Muscle layer of duodenum (tissue), 2 donors: Measurements from ENCODE around the gene PTPRN2.
"Not testable (repeated sequence)": the region's sequence is repeated elsewhere in the genome, so short reads cannot be mapped to it uniquely, and the experiment has no call there.

Source experiments
- H3K27ac ChIP-seq: one replicate; pipeline ENCODE4 v1.7.0; 2013; ENCODE audit warnings: mild to moderate bottlenecking, low read length
- H3K27me3 ChIP-seq: one replicate; pipeline ENCODE4 v1.7.0; 2013; ENCODE audit warnings: low read depth, mild to moderate bottlenecking, control low read depth, low read length
- H3K36me3 ChIP-seq, 2 donors: one replicate each; pipeline ENCODE4 v1.7.0; 2013; ENCODE audit warnings: low read length in 2 of 2, control low read depth in 1 of 2, mild to moderate bottlenecking in 1 of 2; ENCODE audit not compliant: insufficient read depth in 2 of 2, control insufficient read depth in 1 of 2
- H3K4me1 ChIP-seq, 2 donors: one replicate each; pipeline ENCODE4 v1.7.0; 2013; ENCODE audit warnings: low read length in 2 of 2, mild to moderate bottlenecking in 2 of 2, control low read depth in 1 of 2, moderate library complexity in 1 of 2; ENCODE audit not compliant: insufficient read depth in 2 of 2, control insufficient read depth in 1 of 2
- H3K4me3 ChIP-seq, 2 donors: one replicate each; pipeline ENCODE4 v1.7.0; 2013; ENCODE audit warnings: low read length in 2 of 2, low read depth in 1 of 2, mild to moderate bottlenecking in 1 of 2
- H3K9me3 ChIP-seq, 2 donors: one replicate each; pipeline ENCODE4 v1.7.0; 2013; ENCODE audit warnings: low read length in 2 of 2, control low read depth in 1 of 2, mild to moderate bottlenecking in 1 of 2; ENCODE audit not compliant: control insufficient read depth in 1 of 2
- donor health status: healthy.

PTPRN2 gene

DNA sequence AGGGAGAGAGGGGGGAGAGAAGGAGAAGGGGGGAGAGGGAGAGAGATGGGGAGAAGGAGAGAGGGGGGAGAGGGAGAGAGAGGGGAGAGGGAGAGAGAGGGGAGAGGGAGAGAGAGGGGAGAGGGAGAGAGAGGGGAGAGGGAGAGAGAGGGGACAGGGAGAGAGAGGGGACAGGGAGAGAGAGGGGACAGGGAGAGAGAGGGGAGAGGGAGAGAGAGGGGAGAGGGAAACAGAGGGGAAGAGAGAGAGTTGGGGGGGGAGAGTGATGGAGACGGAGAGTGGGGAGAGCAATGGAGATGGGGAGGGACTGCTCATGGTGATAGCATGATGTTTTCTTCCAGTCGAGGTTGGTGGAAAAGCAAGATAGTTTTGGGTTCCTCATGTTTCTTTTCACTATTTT lies 1078.4 kb downstream of the PTPRN2 start:
- no peaks in the 10 kb centered on the region for H3K36me3 ChIP-seq
- peaks cover 0 to 5% of the 10 kb centered on the region in 2 donors for H3K9me3 ChIP-seq
- peaks cover 7% of the 10 kb centered on the region for H3K27me3 ChIP-seq
- H3K4me3 ChIP-seq, result no peak overlapping the region
- H3K27ac ChIP-seq, result no peak overlapping the region
- H3K4me1 ChIP-seq, result no peaks in the 10 kb centered on the region

DNA sequence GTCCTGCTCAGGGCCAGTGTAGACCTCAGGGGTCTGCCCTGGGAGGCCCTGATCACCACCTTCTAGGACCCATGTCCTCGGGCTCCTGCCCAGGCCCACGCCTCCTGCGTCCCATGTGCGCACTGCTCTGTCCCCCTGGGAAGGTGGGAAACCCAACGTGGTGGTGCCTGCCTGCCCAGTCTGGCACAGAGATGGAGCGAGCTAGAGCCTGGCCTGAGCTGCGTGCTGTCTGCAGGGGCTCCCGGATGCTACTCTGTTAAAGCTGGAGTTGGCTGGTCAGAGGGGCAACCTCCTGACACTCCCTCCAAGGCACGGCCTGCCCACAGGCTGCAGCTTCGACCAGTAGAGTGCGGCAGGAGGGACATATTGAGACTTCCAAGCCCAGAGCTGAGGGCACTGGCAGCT lies 1079.1 kb downstream of the PTPRN2 start:
- H3K4me1 ChIP-seq, result no peaks in the 10 kb centered on the region
- peaks cover 7% of the 10 kb centered on the region for H3K27me3 ChIP-seq
- no peak overlapping the region for H3K27ac ChIP-seq
- H3K36me3 ChIP-seq, result no peaks in the 10 kb centered on the region
- H3K9me3 ChIP-seq, result peaks cover 0 to 5% of the 10 kb centered on the region in 2 donors
- no peak overlapping the region for H3K4me3 ChIP-seq

DNA sequence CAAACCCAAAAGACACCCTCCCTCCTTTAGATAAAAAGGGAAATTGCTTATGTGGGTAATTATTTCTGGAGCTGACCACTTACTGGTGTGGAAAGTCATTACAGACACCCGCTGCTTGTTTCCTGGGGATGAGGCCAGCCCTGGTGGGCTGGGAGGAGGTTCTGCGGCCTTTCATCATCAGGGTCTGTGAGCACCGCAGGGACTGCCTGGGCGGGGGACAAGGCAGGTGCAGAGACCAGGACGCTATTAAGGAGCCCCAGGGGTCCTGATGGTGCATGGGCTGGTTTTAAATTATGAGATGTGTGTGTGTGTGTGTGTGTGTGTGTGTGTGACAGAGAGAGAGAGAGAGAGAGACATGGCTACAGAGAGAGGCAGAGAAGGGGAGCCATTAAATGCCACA lies 1079.6 kb downstream of the PTPRN2 start:
- Histone ChIP-seq H3K9me3 (peaks cover 0 to 5% of the 10 kb centered on the region in 2 donors), H3K27me3 (peaks cover 7% of the 10 kb centered on the region), H3K27ac (no peak overlapping the region)

DNA sequence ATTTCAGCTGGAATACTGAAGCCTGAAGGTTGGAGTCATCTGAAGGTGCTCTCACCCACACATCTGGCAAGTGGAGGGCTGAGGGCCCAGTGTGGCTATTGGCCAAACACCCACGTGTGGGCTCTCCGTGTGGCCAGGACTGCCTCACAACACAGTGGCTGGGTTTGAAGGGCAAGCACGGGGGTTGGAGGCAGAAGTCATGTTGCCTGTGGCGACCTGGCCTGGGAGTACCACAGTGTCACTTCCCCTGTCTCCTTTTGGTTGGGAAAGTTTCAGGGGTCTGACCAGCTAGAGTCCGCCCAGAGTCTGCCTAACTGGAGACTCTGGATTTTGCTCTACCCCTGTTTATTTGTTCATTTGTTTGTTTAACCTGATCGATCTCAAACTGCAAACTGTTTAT lies 1081.4 kb downstream of the PTPRN2 start:
- Histone ChIP-seq H3K27me3 (peaks cover 7% of the 10 kb centered on the region), H3K4me3 (no peak overlapping the region), H3K4me1 (no peaks in the 10 kb centered on the region), H3K36me3 (no peaks in the 10 kb centered on the region), H3K27ac (no peak overlapping the region), H3K9me3 (peaks cover 0 to 9% of the 10 kb centered on the region in 2 donors)

More for the DNA sequence above, 1079.6 kb downstream of the PTPRN2 start:
- no peaks in the 10 kb centered on the region for H3K4me1 ChIP-seq
- H3K4me3 ChIP-seq, result no peak overlapping the region
- H3K36me3 ChIP-seq, result no peaks in the 10 kb centered on the region

DNA sequence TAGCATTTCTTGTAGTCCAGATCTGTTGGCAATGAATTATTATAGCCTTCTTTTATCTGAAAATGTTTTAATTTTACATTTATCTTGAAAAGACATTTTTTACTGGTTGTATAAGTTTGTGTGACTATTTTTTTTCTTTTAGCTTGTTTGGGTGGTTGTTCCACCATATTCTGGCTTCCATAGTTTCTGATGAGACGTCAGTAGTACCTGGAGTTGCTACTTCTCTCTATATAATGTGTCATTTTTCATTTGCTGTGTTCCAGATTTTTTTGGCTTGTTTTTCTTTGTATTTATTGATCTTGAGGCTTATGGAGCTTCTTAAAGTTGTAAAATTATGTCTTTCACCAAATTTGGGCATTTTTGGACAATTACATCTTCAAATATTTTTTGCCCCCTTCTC lies 1082.0 kb downstream of the PTPRN2 start:
- H3K27ac ChIP-seq, result no peak overlapping the region
- no peaks in the 10 kb centered on the region for H3K4me1 ChIP-seq
- no peaks in the 10 kb centered on the region for H3K36me3 ChIP-seq
- H3K27me3 ChIP-seq, result peaks cover 7% of the 10 kb centered on the region
- H3K4me3 ChIP-seq, result no peak overlapping the region
- H3K9me3 ChIP-seq, result peaks cover 0 to 9% of the 10 kb centered on the region in 2 donors

DNA sequence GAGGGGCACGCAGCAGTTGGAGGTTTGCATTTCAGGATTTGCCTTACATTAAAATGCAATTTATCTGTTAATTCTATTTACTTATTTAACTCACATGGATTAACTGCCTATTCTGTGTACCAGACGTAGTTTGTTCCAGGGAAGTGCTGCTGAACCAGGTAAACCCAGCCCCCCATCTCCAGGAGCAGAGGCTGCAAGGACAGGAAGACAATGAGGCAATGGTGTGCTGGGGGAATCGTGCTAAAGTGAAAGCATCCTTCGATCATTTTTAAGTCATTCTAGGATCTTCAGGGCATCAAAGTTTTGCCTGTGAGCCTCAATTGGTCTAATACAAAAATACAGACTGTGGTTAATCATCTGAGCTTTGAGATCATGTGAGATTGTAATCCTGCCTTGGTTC lies 1084.4 kb downstream of the PTPRN2 start:
- H3K4me3 ChIP-seq, result peak overlapping the region; percentile 3 to 21
- no peaks in the 10 kb centered on the region for H3K36me3 ChIP-seq
- H3K27me3 ChIP-seq, result peaks cover 5% of the 10 kb centered on the region
- no peak overlapping the region for H3K27ac ChIP-seq
- no peaks in the 10 kb centered on the region for H3K4me1 ChIP-seq
- H3K9me3 ChIP-seq, result peaks cover 0 to 9% of the 10 kb centered on the region in 2 donors

DNA sequence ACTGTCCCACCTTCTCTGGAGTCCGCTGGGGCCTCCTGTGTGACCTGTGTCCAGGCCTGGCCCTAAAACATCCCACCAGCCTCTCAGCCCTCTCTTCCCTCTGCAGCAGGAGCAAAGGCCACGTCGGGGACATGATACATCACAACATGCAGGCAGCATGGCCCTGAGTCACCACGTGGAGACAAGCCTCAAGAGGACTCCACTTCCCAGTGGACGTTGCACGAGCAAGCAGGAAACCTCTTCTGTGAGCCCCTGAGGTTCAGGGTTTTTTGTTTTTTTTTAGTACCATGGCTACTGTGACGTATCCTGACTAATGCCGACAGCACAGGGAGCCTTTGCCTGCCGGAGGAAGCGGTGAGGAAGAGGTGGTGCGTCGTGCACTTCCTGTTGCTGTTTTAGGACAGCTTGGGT lies 1084.9 kb downstream of the PTPRN2 start:
- peak overlapping the region in 1 of 2 donors; percentile 3 for H3K4me3 ChIP-seq
- no peak overlapping the region for H3K27ac ChIP-seq
- H3K36me3 ChIP-seq, result no peaks in the 10 kb centered on the region

DNA sequence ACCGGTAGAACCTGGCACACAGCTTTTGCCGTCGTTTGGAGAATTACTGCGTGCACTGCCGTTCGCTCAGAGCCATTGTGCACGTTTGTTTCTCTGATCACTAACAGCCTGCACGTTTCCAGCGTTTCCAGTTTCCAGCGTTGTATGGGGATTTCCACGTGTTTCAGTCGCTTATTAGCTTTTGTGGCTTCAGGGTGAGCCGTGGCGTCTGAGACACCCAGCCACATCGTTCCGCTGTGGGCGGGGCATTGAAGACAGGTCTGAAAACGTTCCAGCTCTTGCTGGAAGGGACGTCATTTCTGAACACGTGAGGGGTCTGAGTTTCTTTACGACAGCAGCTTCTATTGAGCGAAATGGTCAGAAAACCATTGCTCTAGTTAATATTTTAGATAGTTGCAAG lies 1086.0 kb downstream of the PTPRN2 start:
- Histone ChIP-seq H3K27me3 (no peaks in the 10 kb centered on the region), H3K27ac (no peak overlapping the region), H3K4me3 (no peak overlapping the region), H3K36me3 (no peaks in the 10 kb centered on the region), H3K4me1 (no peaks in the 10 kb centered on the region), H3K9me3 (peaks cover 0 to 9% of the 10 kb centered on the region in 2 donors)

More for the DNA sequence above, 1084.9 kb downstream of the PTPRN2 start:
- H3K4me1 ChIP-seq, result no peaks in the 10 kb centered on the region
- H3K9me3 ChIP-seq, result peaks cover 0 to 9% of the 10 kb centered on the region in 2 donors
- H3K27me3 ChIP-seq, result no peaks in the 10 kb centered on the region

DNA sequence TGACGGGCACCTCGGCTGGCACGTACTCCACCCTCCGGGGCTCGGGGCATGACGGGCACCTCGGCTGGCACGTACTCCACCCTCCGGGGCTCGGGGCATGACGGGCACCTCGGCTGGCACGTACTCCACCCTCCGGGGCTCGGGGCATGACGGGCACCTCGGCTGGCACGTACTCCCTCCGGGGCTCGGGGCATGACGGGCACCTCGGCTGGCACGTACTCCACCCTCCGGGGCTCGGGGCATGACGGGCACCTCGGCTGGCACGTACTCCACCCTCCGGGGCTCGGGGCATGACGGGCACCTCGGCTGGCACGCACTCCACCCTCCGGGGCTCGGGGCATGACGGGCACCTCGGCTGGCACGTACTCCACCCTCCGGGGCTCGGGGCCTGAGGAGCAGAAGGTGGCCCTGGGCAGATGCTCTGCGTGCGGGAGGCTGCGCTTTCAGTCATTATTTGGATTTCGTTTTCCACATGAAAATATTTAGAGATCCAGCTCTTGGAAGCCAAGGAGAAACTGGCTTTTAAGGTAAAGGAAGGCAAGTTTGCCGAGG lies 1086.6 kb downstream of the PTPRN2 start:
- H3K4me1 ChIP-seq, H3K36me3 ChIP-seq, H3K9me3 ChIP-seq: not testable (repeated sequence)

DNA sequence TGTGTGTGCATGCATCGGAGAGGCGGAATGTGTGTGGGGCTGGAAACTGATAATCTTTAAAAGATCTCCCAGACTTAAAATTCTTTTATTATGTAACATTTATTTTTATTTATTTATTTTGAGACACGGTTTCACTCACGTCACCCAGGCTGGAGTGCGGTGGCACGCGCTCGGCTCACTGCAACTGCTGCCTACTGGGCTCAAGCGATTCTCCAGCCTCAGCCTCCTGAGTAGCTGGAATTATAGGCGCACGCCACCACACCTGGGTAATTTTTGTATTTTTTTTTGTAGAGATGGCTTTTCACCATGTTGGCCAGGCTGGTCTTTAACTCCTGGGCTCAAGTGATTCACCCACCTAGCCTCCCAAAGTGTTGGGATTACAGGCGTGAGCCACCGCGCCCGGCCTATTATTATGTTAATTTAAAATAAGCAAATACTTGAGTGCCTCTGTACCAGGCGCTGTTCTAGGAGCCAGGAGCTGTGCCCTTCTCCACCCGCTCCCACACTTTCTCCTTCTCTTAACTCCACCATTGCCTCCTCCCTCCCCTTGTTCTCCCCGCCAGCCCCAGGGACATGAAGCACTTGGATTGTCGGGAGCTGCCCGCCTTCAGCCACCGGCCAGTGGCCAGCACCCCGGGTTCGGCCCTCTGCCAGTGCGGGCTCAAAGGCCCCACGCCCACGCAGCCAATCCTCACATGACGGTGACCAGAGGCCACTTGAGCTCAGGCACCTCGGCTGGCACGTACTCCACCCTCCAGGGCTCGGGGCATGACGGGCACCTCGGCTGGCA lies 1087.3 kb downstream of the PTPRN2 start:
- H3K27ac ChIP-seq, result no peak overlapping the region
- no peak overlapping the region for H3K4me3 ChIP-seq
- no peaks in the 10 kb centered on the region for H3K36me3 ChIP-seq
- peaks cover 0 to 4% of the 10 kb centered on the region in 2 donors for H3K9me3 ChIP-seq
- no peaks in the 10 kb centered on the region for H3K4me1 ChIP-seq
- no peaks in the 10 kb centered on the region for H3K27me3 ChIP-seq

More for the DNA sequence above, 1086.6 kb downstream of the PTPRN2 start:
- H3K4me3 ChIP-seq, H3K27ac ChIP-seq, H3K27me3 ChIP-seq: not testable (repeated sequence)

DNA sequence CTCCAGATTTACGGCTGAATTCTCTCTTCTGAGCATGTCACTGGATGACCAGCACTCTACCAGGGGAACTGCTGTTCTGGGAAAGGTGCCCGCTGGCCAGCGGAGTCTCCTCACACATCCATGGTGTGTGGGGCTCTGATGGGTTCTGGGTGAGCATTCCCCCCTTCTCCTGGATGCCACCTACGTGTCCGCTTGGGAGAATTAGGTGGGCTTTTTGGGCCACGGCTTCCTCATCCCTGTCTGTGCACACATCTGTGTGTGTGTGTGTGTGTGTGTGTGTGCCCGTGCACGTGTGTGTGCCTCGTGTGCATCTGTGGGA lies 1087.8 kb downstream of the PTPRN2 start:
- Histone ChIP-seq H3K36me3 (no peaks in the 10 kb centered on the region), H3K4me3 (no peak overlapping the region), H3K9me3 (peaks cover 0 to 4% of the 10 kb centered on the region in 2 donors), H3K4me1 (no peaks in the 10 kb centered on the region), H3K27me3 (no peaks in the 10 kb centered on the region), H3K27ac (no peak overlapping the region)
